Stimulated activated CD8-positive, alpha-beta memory T cell treated with anti-CD3 and anti-CD28 coated beads, Interleukin-12 subunit alpha, Interleukin-12 subunit beta, amount 100 ng/mL, for 1 hour (primary cell): ENCODE measurements around the gene PCDHGA8.
"Not testable (repeated sequence)": the region's sequence is repeated elsewhere in the genome, so short reads cannot be mapped to it uniquely, and the experiment has no call there.

Experiments
- DNase-seq: peaks from one replicate; pipeline ENCODE4 v3.0.0-alpha.2; 2020; ENCODE audit warnings: low read depth

PCDHGA8 gene

DNA sequence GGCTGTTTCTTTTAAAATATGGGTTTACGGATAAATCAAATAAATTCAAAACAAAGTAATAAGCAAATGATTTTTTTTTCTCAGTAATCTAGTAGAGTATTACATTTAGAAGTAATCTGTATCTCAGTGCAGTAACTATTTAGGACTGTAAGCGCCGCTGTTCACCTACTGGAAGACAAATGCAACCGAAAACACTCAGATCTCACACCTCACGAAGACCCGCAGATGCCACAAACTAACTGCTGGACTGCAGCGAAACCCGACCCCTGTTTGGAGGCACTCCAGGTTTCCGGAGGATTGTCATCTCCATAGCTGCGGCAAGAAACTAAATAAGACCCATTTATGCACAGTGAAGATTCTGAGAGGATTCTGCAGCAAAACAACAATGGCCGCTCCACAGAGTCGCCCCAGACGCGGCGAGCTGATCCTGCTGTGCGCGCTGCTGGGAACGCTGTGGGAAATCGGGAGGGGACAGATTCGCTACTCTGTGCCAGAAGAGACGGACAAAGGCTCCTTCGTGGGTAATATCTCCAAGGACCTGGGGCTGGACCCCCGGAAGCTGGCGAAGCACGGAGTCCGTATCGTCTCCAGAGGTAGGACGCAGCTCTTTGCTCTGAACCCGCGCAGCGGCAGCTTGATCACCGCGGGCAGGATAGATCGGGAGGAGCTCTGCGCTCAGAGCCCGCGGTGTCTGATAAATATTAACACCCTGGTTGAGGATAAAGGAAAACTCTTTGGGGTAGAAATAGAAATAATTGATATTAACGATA, at the start of gene PCDHGA8:
PCDHGA8 (plus strand) TSS at position 205 of the 770 bp plus-strand sequence; CDS start at position 386, 181 bp downstream.
- no peak for DNase-seq

DNA sequence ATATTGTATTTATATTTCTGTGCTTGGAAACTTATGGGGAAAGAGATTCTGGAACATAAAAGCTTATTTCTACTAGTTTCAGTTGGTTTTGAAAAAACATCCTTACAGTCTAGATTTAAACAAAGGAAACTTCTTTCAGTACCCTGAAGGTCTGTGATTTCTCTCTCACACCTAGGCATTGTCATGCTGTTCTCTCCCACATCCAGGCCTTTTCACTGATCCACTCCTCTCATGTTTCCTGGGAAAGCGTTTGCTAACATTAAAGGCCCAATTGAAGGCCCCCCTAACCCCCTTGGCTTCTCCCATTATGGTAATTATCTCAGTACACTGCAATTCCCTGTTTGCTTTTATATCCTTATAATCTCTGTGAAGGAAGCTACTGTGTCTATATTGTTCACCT, 49.7 kb upstream of the PCDHGA8 start:
- DNase-seq = no peak

DNA sequence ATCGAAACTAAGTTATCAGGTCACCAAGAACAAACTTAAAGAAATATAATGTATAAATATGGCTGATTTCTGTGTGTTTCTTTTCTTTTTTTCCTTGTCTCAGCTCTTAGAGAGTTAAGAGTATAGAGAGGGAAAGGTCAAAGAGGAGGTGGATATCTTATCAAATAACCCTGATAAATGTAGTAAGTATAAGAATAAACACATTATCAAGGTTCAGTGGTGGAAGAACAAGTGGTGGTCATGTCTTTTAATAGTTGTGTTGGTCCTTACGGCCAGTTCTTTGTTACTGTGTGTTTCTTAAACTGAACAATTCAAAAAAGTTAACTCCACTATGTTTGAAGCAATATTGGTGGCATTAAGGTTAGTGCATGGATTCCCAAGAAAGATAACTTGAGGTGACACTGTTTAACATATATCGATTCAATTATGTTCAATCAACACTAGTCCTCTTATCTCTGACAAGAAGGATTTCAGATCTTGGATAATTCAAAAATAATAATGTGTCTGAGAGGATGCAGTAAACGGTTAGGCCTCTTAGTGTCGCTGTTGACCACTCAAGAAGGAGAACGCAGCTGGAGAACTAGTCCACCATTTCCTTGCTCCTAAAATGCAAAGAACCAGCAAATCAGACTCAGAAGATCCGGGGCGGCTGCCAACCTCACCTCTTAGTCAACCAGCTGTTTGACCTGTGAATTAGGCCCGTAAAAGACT, 49.0 kb upstream of the PCDHGA8 start, which contains the start of gene PCDHGA3:
PCDHGA3 (plus strand) TSS at position 588 of the 711 bp plus-strand sequence. CDS start 205 bp downstream, outside the sequence.
- DNase-seq = no peak

GRCh38 chr5:141343953-141344463, 48.4 kb upstream of the PCDHGA8 start:
- DNase-seq = no peak

DNA sequence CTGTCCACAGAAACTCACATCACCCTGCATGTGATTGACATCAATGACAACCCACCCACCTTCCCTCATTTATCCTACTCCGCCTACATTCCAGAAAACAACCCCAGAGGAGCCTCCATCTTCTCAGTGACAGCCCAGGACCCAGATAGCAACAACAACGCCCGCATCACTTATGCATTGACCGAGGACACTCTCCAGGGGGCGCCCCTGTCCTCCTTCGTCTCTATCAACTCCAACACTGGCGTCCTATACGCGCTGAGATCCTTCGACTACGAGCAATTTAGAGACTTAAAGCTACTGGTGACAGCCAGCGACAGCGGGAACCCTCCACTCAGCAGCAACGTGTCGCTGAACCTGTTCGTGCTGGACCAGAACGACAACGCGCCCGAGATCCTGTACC, 47.1 kb upstream of the PCDHGA8 start:
- no peak for DNase-seq

DNA sequence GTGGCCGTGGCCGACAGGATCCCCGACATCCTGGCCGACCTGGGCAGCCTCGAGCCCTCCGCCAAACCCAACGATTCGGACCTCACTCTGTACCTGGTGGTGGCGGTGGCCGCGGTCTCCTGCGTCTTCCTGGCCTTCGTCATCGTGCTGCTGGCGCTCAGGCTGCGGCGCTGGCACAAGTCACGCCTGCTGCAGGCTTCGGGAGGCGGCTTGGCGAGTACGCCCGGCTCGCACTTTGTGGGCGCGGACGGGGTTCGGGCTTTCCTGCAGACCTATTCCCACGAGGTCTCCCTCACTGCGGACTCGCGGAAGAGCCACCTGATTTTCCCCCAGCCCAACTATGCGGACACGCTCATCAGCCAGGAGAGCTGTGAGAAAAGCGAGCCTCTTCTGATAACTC, 46.4 kb upstream of the PCDHGA8 start:
- DNase-seq = not testable (repeated sequence)

- no peak for DNase-seq
Measured at GRCh38 chr5:141349917-141350619, 42.4 kb upstream of the PCDHGA8 start, which contains the start of gene PCDHGB1. PCDHGB1 (plus strand) TSS chr5:141350099; CDS start chr5:141350261, 162 bp downstream.

DNA sequence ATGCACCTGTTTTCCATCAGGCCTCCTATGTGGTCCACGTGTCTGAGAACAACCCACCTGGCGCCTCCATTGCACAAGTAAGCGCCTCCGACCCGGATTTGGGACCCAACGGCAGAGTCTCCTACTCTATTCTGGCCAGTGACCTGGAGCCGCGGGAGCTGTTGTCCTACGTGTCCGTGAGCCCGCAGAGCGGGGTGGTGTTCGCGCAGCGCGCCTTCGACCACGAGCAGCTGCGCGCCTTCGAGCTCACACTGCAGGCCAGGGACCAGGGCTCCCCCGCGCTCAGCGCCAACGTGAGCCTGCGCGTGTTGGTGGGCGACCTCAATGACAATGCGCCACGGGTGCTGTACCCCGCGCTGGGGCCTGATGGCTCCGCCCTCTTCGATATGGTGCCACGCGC, 40.8 kb upstream of the PCDHGA8 start:
- no peak for DNase-seq

DNA sequence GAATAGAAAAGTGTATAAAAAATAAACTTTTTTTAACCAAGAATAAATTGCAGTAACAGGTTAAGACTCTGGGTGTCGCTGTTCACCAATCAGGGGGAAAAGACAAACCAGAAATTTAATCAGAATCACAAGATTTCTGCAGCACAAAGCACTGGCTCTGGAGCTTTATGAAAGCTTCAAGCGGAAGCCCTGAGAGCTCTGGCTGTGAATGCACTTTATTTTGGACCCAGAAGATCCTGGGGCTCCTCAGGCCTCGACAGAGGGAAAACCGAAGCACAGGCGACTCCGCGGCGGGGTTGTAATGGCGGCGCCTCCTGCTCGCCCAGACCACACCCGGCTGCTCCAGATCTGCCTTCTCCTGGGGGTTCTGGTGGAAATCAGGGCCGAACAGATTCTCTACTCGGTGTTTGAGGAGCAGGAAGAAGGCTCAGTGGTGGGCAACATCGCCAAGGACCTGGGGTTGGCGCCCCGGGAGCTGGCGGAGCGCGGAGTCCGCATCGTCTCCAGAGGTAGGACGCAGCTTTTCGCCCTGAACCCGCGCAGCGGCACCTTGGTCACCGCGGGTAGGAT, 37.4 kb upstream of the PCDHGA8 start, which contains the start of gene PCDHGA4:
PCDHGA4 (plus strand) TSS at position 122 of the 570 bp plus-strand sequence; CDS start at position 209, 87 bp downstream.
- no peak for DNase-seq

DNA sequence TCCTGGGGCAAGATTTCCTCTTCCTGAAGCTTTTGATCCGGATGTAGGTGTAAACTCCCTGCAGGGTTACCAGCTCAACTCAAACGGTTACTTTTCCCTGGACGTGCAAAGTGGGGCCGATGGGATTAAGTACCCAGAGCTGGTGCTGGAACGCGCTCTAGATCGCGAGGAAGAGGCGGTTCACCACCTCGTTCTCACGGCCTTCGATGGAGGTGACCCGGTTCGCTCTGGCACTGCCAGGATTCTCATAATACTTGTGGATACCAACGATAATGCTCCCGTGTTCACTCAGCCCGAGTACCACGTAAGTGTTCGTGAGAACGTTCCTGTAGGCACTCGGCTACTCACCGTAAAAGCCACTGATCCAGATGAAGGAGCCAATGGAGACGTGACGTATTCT, 36.8 kb upstream of the PCDHGA8 start:
- DNase-seq = no peak

- DNase-seq = no peak
Measured at GRCh38 chr5:141356133-141356532, 36.3 kb upstream of the PCDHGA8 start.

DNA sequence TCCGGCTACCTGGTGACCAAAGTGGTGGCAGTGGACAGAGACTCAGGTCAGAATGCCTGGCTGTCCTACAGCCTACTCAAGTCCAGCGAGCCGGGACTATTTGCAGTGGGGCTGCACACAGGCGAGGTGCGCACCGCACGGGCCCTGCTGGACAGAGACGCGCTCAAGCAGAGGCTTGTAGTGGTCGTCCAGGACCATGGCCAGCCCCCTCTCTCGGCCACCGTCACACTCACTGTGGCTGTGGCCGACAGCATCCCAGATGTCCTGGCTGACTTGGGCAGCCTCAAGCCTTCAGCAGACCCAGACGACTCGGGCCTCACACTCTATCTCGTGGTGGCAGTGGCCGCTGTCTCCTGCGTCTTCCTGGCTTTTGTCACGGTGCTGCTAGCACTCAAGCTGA, 35.5 kb upstream of the PCDHGA8 start:
- DNase-seq = no peak

GRCh38 chr5:141359790-141360426, 32.5 kb upstream of the PCDHGA8 start, which contains the start of gene PCDHGB2:
PCDHGB2 (plus strand) TSS chr5:141359994; CDS start chr5:141360136, 142 bp downstream.
- DNase-seq = no peak

DNA sequence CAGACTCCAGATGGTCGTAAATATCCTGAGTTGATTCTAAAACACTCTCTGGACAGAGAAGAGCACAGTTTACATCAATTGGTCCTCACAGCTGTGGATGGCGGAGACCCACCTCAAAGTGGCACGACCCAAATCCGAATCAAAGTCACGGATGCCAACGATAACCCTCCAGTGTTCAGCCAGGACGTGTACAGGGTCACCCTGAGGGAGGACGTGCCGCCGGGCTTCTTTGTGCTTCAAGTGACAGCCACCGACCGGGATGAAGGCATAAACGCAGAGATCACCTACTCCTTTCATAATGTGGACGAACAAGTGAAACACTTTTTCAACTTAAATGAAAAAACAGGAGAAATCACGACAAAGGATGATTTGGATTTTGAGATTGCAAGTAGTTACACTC, 31.7 kb upstream of the PCDHGA8 start:
- no peak for DNase-seq

DNA sequence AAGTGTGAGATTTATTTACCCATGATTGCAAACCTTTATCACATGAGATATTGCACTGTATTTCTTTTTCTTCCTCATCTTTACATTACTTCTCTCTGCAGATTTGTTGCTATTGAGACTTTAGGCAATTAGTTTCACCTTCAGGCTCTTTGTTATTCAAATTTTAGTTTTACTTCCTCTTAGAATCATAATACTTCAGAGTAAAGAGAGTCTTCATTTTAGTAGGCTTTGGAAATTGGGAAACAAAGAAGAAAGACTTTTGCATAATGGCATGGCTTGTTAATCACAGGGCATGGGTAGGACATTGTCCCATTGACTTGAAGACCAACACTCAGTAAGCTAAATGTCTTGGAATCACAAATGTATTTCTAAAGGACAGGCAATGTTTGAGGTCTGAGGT, 29.7 kb upstream of the PCDHGA8 start:
- no peak for DNase-seq

- no peak for DNase-seq
Measured at GRCh38 chr5:141363952-141364660, 28.3 kb upstream of the PCDHGA8 start, which contains the start of gene PCDHGA5. PCDHGA5 (plus strand) TSS chr5:141364162; CDS start chr5:141364331, 169 bp downstream.

- no peak for DNase-seq
Measured at GRCh38 chr5:141366016-141366896, 26.2 kb upstream of the PCDHGA8 start.

DNA sequence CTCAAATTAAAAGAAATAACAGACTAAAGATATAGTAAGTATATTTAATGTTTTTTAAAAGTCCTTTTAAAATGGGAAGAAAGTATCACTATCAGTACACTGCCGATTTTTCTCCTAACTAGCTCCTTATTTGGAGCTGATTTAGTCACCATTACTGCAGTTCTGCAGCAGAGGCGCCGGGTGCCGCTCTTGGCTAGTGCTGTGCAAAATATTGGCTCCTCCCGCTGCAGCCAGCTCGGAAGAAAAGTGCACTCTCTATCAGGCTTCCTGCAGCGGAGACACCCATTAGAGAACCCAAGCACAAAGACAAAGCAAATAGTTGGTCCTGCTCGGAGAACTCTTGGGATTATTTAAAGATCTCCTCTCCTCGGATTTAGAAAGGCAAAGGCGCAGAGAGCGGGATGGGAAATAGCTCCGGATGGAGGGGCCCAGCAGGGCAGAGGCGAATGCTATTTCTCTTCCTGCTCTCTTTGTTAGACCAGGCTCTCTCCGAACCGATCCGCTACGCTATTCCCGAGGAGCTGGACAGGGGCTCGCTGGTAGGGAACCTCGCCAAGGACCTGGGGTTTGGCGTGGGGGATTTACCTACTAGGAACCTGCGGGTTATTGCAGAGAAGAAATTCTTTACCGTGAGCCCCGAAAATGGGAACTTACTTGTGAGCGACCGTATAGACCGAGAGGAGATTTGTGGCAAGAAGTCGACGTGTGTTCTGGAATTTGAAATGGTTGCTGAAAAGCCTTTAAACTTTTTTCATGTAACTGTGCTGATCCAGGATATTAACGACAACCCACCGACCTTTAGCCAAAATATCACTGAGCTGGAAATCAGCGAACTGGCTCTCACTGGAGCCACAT, 22.2 kb upstream of the PCDHGA8 start, which contains the start of gene PCDHGB3:
PCDHGB3 (plus strand) TSS at position 249 of the 855 bp plus-strand sequence; CDS start at position 402, 153 bp downstream.
- DNase-seq = no peak
